Measurements from ENCODE around the gene SERPINE1. TPM values are rescaled to one million over a fixed set of nuclear protein-coding genes. Genes with fewer than 3 reads are reported as not detected.

Gene SERPINE1
- total RNA-seq, 4 donors from 2014 or later, result 1.3 to 26.2 (median 5.5) TPM

DNA sequence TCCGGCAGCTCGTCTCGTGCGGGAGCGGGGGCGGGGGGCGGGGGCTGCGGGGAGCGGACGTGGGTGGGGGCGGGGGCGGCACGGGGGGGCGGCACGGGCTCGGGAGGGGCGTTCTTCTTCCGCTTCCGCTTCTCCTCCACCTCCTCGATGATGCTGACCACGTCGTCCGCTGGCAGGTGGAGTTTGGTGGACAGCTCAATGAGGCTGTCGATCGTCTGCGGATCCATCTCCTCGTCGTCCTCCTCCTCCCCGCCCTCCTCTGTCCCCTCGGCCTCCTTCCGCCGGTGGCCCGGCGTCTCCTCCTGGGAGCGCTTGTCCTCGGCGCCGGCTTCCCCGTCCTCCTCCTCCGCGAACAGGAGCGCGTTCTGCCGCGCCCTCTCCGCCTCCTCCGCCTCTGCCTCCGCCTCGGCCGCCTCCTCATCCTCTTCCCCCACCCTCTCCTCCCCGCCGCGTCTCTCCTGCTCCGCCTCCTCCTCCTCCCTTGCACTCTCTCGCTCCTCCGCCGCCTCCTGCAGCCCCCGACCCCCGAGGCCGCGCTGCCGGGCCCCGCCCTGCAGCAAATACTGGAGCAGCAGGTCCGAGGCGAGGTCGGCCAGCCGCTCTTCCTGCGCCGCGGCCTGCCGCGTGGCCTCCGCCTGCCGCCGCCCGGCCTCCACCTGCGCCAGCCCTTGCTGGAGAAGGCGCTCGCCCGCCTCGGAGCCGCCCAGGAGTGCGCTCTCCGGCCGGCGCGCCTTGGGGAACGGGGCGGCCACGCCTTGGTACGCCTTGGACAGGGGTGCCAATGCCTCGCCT is 36.6 kb downstream of the SERPINE1 start:
- TF ChIP-seq, protein P1, sequence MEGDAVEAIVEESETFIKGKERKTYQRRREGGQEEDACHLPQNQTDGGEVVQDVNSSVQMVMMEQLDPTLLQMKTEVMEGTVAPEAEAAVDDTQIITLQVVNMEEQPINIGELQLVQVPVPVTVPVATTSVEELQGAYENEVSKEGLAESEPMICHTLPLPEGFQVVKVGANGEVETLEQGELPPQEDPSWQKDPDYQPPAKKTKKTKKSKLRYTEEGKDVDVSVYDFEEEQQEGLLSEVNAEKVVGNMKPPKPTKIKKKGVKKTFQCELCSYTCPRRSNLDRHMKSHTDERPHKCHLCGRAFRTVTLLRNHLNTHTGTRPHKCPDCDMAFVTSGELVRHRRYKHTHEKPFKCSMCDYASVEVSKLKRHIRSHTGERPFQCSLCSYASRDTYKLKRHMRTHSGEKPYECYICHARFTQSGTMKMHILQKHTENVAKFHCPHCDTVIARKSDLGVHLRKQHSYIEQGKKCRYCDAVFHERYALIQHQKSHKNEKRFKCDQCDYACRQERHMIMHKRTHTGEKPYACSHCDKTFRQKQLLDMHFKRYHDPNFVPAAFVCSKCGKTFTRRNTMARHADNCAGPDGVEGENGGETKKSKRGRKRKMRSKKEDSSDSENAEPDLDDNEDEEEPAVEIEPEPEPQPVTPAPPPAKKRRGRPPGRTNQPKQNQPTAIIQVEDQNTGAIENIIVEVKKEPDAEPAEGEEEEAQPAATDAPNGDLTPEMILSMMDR (IDR thresholded peaks at IDR 0.05), result no peak
- no peak for TF ChIP-seq EP300 (IDR thresholded peaks at IDR 0.05; ENCODE audit: low read depth)
- no peak for TF ChIP-seq POLR2A (IDR thresholded peaks at IDR 0.05)
- TF ChIP-seq POLR2AphosphoS5 (IDR thresholded peaks at IDR 0.05), result no peak
- DNase-seq, result no peak
- H3K27ac ChIP-seq, result peak overlapping the region in 1 of 4 donors; percentile 15
- peaks cover 27 to 41% (median 34%) of the 10 kb centered on the region in 4 donors for H3K4me1 ChIP-seq
- peaks cover 0 to 6% (median 0%) of the 10 kb centered on the region in 4 donors for H3K36me3 ChIP-seq
- no peaks in the 10 kb centered on the region for H3K9me3 ChIP-seq
- H3K4me3 ChIP-seq, result peak overlapping the region in 3 of 4 donors; percentile 3 to 44 (median 31)
- in situ Hi-C loops (cut with MboI; ENCODE audit: low pct_ligation_motif_present in 1 of 4, low pct_unique_long_range_greater_than_20kb in 1 of 4, low sequenced_read_pairs in 3 of 4), result no loop called here
- WGBS, 2 donors (ENCODE audit: low coverage in 1 of 2), result 2% methylated on average over 73 of the region's 92 CpGs; no CpG with 5 or more reads in 1 of the 2 donors
- H3K27me3 ChIP-seq, result peaks cover 73% of the 10 kb centered on the region
- intact Hi-C loops (cut with DNase I; ENCODE audit: low total_unique reads), result no loop called here

DNA sequence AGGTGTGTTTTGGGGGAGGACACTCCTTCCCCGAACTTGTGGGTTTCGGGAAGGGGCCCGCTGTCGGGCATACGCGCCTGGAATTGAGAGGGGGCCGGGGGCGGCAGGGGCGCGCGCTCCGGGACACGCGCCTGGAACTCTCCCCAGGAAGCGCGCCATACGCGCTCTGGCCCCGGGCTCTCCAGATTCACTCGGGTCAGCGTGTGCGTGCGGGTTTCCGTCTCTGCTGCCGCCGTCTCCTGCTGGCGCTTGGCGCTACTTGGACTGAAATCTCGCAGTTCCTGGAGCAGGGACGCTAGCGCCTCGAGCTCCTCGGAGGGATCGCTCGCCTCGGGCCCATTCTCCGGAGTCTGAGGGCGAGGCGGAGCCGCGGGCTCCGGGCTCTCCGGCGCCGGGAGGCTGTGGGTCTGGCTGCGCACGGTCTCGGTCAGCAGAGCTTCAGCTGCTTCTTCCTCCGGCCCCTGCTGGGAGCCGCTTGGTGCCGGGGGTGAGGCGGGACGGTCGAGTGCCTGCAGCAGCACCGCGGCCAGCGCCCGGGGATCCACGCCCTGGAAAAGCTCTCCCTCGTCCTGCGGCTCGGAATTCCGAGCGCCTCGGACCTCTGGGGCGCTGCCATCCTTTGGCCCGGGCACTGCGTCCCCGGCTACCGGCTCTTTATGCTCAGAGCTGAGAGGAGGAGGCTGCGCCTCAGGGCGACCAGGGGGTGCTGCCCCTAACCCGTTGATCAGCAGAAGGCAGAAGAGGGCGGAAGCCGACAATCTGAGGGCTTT is 37.4 kb downstream of the SERPINE1 start:
- intact Hi-C loops (cut with DNase I; ENCODE audit: low total_unique reads) (no loop called here), in situ Hi-C loops (cut with MboI; ENCODE audit: low pct_ligation_motif_present in 1 of 4, low pct_unique_long_range_greater_than_20kb in 1 of 4, low sequenced_read_pairs in 3 of 4) (no loop called here)
- Histone ChIP-seq H3K9me3 (no peaks in the 10 kb centered on the region), H3K4me1 (peaks cover 27 to 41% (median 35%) of the 10 kb centered on the region in 4 donors), H3K36me3 (peaks cover 0 to 5% (median 0%) of the 10 kb centered on the region in 4 donors), H3K27ac (no peak overlapping the region), H3K27me3 (peaks cover 81% of the 10 kb centered on the region), H3K4me3 (peak overlapping the region in 2 of 4 donors; percentile 31 to 44)
- TF ChIP-seq POLR2AphosphoS5 (IDR thresholded peaks at IDR 0.05) (no peak), EP300 (IDR thresholded peaks at IDR 0.05; ENCODE audit: low read depth) (no peak), POLR2A (IDR thresholded peaks at IDR 0.05) (no peak)
- TF ChIP-seq, protein P1 (IDR thresholded peaks at IDR 0.05), result no peak
- no peak for DNase-seq
- WGBS, 2 donors (ENCODE audit: low coverage in 1 of 2), result 5 to 30% methylated on average over 2 to 32 of the region's 75 CpGs

DNA sequence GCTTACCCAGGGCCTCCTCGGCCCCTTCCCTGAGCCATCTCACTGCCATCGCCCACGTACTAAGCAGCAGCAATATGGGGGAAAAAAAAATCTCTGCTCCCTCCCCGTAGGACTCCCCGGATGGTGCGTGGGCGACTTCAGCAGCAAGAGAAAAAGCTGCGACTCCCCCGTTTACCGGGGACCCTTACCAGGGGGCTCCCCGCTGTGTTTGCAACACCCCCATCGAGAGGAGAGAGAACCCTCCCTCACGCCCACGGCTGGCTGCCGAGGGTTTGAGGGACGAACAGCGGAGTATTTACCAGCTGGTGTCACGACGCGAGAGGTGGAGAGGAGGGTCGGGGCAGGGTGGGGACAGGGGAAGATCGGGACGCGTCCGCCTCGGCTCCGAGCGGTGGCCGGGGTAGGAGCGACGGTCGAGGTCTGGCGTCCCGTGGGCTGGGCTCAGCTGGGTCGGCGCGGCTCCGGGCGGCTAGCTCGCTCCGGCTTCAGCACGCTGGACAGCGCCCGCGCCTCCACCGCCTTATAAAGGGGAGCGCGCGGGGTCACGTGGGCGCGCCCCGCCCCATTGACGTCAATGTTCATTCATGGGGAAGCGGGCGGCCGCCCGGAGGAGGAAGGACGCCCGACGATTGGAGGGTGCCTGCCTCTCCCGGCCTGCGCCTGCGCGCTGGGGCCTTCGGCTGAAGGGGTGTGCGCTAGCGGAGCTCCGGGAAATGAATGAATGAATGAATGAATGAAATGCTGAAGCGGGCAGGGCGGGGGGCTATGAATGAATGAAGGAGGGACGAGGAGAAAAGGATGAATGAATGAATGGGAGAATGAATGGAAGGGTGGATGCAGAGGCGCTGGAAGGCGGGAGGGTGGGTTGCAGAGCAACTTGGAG is 38.4 kb downstream of the SERPINE1 start, which contains the start of gene VGF:
Gene VGF (minus strand): TSS at position 495 of the 883 bp plus-strand sequence. CDS start 726 bp downstream, outside the sequence.
- peaks cover 91% of the 10 kb centered on the region for H3K27me3 ChIP-seq
- 4% methylated on average over 4 to 73 of the region's 74 CpGs for WGBS, 2 donors (ENCODE audit: low coverage in 1 of 2)
- no peaks in the 10 kb centered on the region for H3K9me3 ChIP-seq
- TF ChIP-seq POLR2AphosphoS5 (IDR thresholded peaks at IDR 0.05) (peak; percentile 20 to 51 (median 44)), EP300 (IDR thresholded peaks at IDR 0.05; ENCODE audit: low read depth) (no peak)
- H3K27ac ChIP-seq, result no peak within 1 kb of the TSS
- intact Hi-C loops (cut with DNase I; ENCODE audit: low total_unique reads), result no loop called here
- H3K36me3 ChIP-seq, result no peaks in the 10 kb centered on the region
- DNase-seq, result peak; percentile 93
- in situ Hi-C loops (cut with MboI; ENCODE audit: low pct_ligation_motif_present in 1 of 4, low pct_unique_long_range_greater_than_20kb in 1 of 4, low sequenced_read_pairs in 3 of 4), result no loop called here
- H3K4me1 ChIP-seq, result peaks cover 31 to 46% (median 43%) of the 10 kb centered on the region in 4 donors
- H3K4me3 ChIP-seq, result peak within 1 kb of the TSS in 1 of 4 donors; percentile 12

DNA sequence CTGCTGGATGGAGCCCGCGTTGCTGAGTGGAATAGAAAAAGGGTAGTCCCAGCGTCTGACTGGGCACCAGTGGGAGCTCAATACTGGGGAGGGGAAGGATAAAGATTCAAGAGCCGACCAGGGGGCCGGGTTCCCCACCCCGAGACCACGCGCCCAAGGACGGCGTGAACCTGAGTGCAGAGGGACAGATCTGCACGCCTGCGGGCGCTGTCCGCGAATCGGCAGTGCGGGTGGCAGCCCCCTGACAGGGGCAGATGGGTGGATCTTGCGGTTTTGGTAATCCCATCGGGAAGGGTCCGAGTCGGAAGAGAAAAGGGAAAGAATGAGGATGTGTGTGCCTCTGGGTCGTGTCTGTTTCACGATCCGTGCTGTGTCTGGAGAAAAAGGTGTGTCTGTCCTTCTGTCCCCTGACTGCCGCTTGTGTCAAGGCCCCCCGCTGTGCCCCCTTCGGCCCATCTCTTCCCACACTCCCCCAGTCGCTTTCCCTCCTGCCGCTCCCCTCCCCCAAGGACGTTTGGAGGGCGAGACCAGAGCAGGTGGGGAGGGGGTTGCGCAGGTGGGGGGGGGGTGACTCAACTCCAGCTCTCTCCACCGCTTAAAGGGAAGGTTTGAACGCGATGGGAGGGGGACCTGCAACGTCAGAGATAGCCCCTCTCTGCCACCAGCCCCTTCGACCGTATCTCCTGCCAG is 39.2 kb downstream of the SERPINE1 start:
- 2 to 3% methylated on average over 9 to 33 of the region's 38 CpGs for WGBS, 2 donors (ENCODE audit: low coverage in 1 of 2)
- Histone ChIP-seq H3K9me3 (no peaks in the 10 kb centered on the region), H3K27me3 (peaks cover 98% of the 10 kb centered on the region), H3K36me3 (no peaks in the 10 kb centered on the region), H3K27ac (no peak overlapping the region), H3K4me3 (peak overlapping the region in 1 of 4 donors; percentile 12), H3K4me1 (peaks cover 31 to 46% (median 43%) of the 10 kb centered on the region in 4 donors)
- DNase-seq, result no peak
- intact Hi-C loops (cut with DNase I; ENCODE audit: low total_unique reads), result no loop called here
- TF ChIP-seq POLR2A (IDR thresholded peaks at IDR 0.05) (no peak), POLR2AphosphoS5 (IDR thresholded peaks at IDR 0.05) (no peak), EP300 (IDR thresholded peaks at IDR 0.05; ENCODE audit: low read depth) (no peak)
- TF ChIP-seq, protein P1 (IDR thresholded peaks at IDR 0.05), result no peak
- in situ Hi-C loops (cut with MboI; ENCODE audit: low pct_ligation_motif_present in 1 of 4, low pct_unique_long_range_greater_than_20kb in 1 of 4, low sequenced_read_pairs in 3 of 4), result no loop called here

Data from transverse colon (tissue), 4 donors.